GM19463 (cell line): ENCODE data around the gene PDK2.
"Not testable (repeated sequence)": the region's sequence is repeated elsewhere in the genome, so short reads cannot be mapped to it uniquely, and the experiment has no call there.

Source experiments
- ATAC-seq: cut with Tn5 transposase; IDR thresholded peaks from one replicate; pipeline ENCODE4 v1.9.1; 2021; ENCODE audit warnings: mild to moderate bottlenecking, moderate library complexity; ENCODE audit not compliant: unreplicated experiment

PDK2 gene

GRCh38 chr17:50058296-50058953 is 36.7 kb upstream of the PDK2 start:
- ATAC-seq: no peak

GRCh38 chr17:50059256-50059655 is 35.9 kb upstream of the PDK2 start:
- ATAC-seq: no peak

DNA sequence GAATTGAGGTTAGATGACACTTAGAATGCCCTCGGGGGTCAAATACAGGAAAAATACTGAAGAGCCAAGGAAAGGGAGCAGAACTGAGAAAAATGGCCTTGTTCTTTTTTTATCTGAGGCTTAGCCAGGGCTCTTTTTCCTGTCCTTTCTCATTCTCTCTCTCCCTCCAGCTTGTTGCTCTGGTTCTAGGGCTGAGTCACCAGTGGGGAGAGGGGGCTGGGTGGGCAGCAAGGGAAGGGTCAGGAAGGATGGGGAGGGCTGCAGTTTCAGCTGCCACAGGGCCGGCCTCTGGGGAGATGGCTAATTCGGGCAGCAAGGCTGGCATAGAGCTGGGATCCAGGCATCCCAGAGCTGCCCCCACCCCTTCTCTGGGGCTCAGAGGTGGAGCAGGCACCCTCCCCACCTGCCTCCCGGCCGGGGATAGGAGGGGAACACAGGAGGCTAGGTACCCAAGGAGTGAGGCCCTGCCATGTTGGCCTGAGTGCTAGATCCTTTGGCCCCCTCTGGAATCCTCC is 35.3 kb upstream of the PDK2 start:
- ATAC-seq: no peak

GRCh38 chr17:50060951-50061712 is 34.0 kb upstream of the PDK2 start:
- ATAC-seq: no peak

DNA sequence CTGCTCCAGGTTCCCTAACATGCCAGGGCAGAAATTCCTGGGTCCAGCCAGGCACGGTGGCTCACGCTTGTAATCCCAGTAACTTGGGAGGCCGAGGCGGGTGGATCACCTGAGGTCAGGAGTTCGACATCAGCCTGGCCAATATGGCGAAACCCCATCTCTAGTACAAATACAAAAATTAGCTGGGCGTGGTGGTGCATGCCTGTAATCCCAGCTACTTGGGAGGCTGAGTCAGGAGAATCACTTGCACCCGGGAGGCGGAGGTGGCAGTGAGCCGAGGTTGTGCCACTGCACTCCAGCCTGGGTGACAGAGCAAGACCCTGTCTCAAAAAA is 33.5 kb upstream of the PDK2 start:
- ATAC-seq: not testable (repeated sequence)

DNA sequence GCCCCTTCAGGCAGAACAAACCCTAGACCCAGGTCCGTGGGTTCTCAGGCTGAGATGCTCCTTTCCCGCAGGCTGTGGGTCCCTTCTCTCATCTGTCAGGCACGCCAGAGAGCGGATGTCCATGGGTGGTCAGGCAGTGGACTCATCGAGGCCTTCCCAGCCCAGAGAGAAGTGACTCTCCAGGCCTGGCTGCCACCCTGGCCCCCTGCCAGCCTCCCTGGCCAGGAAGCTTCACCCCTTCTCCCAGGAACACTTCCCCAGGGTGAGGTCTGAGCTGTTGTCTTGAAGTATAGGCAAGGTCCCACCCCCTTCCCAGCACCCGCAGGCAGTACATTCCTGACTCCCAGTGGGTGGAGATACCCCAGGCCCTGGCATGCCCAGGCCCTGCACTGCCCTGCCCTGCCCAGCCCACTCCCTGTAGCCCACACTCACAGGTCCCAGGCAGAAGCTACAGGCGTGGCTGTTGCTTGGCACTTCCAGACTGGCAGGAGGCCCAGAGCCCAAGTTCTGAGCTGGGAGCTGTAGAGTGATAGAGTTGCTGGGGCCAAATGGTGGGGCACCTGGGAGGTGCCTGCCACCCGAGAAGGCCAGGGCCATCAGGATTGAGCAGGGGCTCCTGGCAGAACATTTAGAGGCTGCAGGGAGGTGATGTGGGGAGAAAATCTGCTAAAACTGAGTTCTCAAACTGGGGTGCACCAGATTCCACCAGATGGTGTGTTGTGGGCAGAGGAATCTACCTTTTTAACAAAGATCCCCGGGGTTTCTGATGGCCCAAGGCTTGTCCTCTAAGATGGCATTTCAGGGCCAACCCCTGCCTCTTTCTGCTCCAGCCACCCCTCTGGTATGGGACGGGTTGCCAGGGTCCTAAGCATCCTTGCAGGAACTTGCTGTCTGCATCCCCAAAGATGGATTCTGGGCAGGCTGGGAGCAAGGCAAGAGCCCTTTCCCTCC is 32.6 kb upstream of the PDK2 start:
- no peak for ATAC-seq

- ATAC-seq: no peak
Observed at GRCh38 chr17:50063561-50064252, 31.4 kb upstream of the PDK2 start.

DNA sequence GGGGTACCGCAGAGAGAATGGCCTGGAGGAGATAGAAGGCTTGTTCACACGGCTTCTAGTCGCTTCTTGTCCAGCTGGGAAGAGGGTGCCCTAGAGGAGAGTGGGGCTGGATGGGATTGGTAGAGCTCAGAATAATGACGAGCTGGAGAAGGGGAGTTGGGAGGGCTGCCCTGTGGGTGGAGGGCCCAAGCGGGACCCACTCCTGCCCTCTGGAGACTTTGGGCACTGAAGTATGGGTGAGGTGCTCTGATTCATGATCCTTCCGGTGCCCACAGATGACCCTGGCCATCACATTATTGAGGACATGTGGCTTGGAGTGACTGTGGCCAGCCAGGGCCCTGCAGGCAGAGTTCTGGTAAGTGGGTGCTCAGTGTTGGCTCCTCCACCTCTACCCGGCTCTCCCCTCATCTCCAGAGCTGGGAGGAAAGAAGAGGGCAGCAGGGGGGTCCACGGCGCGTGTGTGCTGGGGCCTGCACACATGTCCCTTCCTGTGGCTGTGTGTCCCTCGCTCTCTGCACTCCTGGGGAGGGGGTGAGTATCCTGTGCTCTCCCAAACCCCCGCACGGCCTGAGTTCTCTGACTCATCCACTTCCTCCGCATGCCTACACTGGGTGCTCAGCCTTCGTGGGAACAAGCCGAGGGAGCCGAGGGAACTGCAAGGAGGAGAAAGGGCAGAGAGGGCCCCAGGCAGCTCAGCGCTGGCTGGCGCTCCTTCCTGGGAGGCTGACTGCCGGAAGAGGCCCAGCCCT is 30.7 kb upstream of the PDK2 start:
- no peak for ATAC-seq

- no peak for ATAC-seq
Observed at GRCh38 chr17:50065056-50065455, 30.1 kb upstream of the PDK2 start.

DNA sequence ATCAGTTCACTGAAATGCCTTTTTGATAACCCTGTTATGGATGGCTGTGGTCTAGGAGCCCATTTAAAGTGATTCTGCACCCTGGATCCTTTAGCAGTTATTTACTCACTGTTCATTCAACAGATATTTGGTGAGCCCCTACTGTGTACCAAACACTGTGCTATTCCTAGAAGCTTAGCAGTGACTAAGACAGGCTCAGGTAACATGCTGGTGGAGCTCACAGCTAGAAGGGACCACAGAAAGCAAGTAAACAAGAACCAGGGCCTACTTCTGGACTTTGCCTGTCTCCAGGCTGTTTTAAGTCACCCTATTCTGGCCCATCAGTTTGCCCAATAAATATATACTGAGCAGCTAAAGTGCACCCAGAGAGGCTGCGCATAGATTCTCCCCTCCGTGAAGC is 28.2 kb upstream of the PDK2 start:
- ATAC-seq: no peak

DNA sequence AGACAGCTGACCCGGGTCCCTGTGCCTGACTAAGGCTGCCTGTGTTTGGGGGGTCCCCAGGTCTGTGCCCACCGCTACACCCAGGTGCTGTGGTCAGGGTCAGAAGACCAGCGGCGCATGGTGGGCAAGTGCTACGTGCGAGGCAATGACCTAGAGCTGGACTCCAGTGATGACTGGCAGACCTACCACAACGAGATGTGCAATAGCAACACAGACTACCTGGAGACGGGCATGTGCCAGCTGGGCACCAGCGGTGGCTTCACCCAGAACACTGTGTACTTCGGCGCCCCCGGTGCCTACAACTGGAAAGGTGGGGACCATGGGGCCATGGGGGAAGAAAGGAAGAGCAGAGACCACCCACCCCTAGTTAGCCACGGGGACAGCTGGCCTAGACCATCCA is 27.2 kb upstream of the PDK2 start:
- no peak for ATAC-seq

DNA sequence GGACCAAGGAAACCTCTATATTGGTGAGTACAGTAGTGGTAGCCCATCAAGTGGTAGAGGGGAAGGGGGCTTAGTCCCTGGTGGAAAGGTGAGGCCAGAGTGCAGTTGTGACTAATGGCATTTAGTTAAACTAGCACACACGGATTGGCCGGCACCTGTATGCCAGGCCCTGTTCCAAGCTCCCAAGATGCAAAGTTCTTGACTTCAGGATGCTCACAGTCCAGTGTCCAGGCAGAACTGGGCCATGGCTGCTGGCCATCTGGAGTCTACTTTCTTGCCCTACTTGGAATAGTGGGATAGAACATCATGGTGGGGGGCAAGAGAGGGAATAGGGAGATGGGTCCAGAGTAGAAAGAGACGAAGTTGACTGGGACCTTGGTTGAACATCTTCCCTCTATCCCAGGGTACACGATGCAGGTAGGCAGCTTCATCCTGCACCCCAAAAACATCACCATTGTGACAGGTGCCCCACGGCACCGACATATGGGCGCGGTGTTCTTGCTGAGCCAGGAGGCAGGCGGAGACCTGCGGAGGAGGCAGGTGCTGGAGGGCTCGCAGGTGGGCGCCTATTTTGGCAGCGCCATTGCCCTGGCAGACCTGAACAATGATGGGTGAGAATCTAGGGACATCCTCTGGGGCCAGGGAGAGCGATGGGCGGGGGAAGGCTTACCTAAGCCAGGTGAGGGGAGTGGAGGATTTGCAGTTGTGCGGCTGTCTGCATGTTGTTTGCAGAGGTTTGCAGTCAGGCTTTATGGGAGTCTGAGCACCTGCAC is 24.1 kb upstream of the PDK2 start:
- ATAC-seq: no peak

GRCh38 chr17:50071692-50072091 is 23.5 kb upstream of the PDK2 start:
- no peak for ATAC-seq

DNA sequence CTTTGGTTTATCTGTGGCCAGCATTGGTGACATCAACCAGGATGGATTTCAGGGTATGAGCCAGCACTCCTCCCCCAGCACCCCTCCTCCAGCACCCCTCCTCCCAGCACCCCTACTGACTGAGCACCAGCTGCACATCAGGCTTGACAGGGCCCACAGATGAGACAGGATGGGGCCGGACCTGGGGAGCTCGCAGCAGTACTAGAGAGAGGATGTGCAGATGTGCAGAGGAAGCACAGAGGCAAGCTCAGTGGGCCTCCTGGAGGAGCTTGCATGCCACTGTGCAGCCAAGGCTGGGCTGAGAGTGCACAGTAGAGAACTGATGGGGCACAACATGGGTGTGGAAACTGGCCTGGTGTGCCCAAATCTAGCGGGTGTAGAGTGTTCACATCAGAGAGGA is 23.0 kb upstream of the PDK2 start:
- ATAC-seq: no peak

- no peak for ATAC-seq
Observed at GRCh38 chr17:50072925-50073324, 22.2 kb upstream of the PDK2 start.

- no peak for ATAC-seq
Observed at GRCh38 chr17:50074227-50074626, 20.9 kb upstream of the PDK2 start.

DNA sequence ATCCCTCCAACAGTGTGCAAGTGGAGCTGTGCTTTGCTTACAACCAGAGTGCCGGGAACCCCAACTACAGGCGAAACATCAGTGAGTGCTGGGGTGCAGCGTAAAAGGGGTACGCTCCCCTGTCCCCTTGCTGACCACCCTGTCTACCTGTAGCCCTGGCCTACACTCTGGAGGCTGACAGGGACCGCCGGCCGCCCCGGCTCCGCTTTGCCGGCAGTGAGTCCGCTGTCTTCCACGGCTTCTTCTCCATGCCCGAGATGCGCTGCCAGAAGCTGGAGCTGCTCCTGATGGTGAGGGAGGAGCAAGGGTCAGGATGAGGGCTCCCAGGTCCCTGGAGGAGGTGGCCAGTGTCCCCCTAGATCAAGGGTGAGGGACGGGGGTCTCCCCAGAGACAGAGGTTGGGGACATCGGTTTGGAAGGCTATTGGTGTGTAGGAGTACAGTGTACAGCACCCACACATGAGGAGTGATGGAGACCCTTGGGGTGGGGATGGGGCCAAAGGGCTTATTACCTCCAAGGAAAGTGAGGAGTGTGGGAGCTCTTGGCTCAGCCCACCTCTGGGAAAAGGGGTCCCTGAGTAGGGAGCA is 19.6 kb upstream of the PDK2 start:
- no peak for ATAC-seq

GRCh38 chr17:50076221-50076590 is 18.9 kb upstream of the PDK2 start:
- ATAC-seq: no peak

DNA sequence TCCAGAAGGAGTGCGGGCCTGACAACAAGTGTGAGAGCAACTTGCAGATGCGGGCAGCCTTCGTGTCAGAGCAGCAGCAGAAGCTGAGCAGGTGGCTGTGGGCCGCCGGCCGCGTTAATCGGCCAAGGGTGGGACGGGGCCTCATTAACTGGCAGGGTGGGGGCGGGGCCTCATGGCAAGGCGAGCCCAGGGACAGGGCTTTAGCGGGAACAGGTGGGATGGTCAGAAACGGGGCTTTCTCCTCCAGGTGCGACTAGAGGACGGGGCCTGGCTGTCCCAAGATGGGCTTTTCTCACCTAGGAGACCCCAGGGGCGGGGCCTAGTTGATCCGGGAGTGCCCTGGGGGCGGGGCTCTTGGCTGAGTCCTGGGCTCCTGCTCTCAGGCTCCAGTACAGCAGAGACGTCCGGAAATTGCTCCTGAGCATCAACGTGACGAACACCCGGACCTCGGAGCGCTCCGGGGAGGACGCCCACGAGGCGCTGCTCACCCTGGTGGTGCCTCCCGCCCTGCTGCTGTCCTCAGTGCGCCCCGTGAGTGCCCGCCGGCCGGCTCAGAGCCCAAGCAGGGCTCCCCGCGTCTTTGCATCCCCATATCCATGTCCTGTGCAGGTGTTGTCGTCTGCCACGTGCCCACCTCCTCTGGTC is 18.4 kb upstream of the PDK2 start:
- ATAC-seq: no peak
